HG02884 (cell line): ENCODE results near the gene NTMT1.
"Not testable (repeated sequence)": the region's sequence is repeated elsewhere in the genome, so short reads cannot be mapped to it uniquely, and the experiment has no call there.

ENCODE experiments used
- ATAC-seq: cut with Tn5 transposase; IDR thresholded peaks from one replicate; pipeline ENCODE4 v1.9.1; 2021; ENCODE audit warnings: mild to moderate bottlenecking, moderate library complexity; ENCODE audit not compliant: unreplicated experiment

Gene NTMT1

DNA sequence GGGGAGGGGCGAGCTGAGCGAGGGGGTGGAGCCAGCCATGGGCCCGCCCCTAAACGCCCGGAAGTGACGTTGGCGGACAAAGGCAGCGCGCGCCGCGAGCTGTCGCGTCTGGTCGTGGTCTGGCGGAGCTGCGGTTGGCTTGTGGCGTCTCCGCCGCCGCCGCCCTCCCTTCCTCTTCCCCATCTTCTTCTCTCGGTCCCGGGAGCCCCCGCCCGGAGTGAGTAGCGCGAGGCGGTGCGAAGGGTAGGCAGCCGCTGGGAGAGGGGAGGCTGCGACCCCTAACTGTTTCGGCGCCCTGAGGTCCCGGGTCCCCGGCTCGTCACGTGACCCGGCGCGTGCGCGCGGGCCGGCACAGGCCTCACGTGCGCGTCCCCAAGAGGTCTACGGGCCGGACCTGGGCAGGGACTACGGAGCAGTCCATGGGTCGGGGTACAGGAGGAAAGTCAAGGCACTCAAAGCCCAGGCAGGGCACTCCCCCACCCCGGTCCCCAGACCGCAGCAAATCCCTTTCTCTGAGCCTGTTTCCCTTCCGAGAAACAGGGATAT is at the start of gene NTMT1:
TSS of gene NTMT1 (plus strand) at position 85 of the 546 bp plus-strand sequence. CDS start 6,541 bp downstream, outside the sequence.
- peak; percentile 57 for ATAC-seq

DNA sequence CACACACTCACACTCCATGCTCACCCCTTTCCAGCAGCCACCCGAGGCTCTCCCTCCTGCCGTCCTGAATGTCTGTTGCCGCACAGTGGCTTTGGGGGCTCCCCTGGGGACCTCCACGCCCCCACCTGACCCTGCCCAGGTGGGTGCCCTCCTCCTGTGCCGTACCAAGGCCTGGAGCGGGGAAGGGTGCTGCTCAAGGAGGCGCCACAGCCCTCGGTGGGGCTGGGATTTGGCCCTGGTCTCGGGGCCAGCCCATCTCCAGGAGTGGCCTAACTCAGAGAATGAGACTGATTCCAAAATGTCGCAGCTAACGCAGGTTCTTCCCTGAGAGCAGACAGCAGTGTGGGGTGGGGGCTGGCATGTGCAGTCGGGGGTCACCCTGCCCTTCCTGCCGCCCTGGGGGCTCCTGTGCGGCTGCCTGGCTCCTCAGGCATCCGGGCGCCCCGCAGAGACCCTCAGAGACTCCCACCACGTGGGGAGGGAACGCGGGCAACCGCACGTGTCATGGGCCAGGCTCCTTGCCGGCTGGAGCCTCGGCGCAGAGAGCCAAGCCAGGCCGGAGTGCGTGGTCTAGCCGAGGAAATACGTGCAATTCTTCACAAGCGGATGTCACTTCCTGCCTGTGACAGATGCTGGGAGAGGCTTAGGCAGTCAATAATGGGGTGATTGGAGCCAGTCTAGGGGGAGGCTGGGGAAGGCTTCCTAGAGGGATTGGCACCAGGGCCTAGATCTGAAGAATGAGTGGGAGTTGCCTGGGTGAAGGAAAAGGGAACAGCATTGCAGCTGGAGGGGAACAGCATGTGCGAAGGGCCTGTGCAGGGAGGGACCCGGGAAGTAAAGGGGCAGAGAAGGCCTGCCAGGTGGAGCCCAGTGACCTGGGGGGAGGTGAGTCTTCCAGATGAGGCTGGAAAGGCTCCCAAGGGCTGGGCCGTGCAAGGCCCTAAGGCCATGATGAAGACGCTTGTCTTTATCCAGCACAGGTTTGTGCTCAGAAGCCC is 49.1 kb upstream of the NTMT1 start:
- ATAC-seq: no peak

DNA sequence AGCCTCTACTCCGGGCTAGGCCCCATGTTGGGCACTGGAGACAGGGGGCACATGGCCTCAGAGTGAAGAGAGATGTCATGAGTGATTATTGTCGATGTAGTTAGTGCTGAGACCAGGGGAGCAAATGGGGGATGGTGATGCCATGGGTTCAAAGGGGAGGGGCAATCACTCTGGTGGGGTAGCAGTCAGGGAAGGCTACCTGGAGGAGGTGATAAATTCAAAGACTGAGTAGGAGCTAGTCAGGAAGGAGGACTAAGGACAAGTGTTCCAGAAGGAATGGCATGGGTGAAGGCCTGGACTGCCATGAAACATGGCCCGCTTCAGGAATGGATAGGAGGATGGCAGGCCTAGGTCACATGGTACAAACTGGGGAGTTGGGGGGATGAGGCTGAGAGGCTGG is 46.7 kb upstream of the NTMT1 start:
- ATAC-seq: no peak

GRCh38 chr9:129580211-129580915 is 45.6 kb upstream of the NTMT1 start:
- ATAC-seq: no peak

DNA sequence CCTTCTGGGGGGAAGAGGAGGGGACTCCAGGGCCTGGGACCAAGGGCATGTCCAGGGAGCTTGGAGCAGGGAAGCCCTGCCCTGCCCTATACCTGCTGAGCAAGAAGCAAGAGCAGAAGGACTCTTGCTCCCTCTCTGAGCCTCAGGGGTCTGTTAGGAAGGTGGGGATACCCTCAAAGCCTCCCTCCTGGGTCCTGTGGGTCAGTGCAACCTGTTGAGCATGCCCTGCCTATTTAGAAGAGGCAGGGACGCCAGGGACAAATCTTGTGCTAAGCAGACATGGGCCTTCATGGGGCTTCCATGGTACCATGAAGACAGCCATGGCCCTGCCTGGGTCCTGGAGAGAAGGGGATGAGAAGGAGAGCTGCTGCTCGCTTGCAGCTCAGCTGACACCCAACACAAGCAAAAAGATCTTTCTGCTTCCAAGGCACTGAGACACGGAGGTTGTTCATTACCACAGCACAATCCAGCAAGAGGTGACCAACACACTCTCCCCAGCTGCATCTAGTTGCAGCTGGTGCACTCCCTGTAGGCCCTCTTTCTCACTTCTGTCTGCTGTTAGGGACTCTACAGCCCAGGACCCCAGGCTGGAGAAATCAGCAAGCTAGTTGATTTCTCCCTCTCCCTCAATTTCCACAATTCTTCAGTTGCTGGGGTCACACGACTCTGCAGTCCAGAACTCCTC is 44.3 kb upstream of the NTMT1 start:
- no peak for ATAC-seq

GRCh38 chr9:129582855-129583254 is 43.1 kb upstream of the NTMT1 start:
- no peak for ATAC-seq

- ATAC-seq: no peak
Measured at GRCh38 chr9:129583308-129584038, 42.5 kb upstream of the NTMT1 start.

DNA sequence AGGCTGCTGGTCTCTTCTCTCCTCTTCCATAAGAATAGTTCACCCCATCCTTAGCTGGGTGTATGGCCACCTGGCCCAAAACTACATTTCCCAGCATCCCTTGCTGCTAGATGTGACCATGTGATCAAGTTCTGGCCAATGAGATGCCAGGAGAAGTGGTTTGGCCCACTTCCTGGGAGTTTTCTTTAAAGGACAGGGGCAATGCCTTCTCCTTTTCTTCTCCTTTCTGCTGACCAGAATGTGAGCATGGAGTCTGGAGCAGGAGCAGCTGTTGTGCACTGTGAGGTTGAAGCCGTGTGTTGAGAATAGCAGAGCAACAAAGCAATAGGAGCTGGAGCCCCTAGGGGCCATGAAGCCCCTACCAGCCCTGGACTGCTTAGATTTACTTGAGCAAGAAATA is 41.8 kb upstream of the NTMT1 start:
- ATAC-seq: no peak

DNA sequence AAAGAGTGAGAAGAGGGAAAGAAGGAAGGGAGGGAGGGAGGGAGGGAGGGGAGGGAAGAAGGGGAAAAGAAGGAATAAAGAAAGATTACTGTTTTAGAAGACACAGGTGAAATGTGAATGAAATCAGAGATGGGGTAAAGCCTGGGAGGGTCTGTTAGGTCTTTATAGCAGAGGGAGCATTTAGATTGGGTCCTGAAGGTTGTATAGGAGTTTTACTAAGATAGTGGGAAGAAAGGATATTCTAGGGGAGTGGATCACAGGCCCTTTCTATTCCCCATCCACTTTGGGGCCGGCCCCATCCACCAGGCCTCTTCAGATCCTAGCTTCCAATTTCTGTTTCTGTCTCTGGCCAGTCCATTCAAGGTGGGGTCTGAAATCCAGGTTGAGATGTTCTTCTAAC is 40.6 kb upstream of the NTMT1 start:
- ATAC-seq: no peak

DNA sequence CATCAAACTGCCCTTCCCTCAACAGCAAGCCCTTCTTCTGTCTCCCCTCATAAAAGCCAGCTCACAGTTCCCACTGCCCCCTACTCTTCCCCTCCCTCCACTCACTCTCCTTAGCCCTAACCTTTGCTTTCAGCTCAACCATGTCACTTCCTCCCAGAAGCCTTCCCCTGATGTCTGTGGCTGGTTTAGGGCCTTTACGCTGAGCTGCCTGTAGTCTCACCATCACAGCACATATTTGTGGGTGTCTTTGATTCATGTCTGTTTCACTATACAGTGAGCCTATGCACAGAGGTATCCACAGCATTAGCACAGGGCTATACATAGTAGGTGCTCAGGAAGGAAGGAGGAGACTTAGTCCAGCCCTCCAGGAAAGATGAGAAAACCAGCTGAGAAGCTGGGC is 39.7 kb upstream of the NTMT1 start:
- ATAC-seq: no peak

- no peak for ATAC-seq
Measured at GRCh38 chr9:129586685-129587084, 39.3 kb upstream of the NTMT1 start.

GRCh38 chr9:129587487-129588262 is 38.3 kb upstream of the NTMT1 start:
- ATAC-seq: no peak

DNA sequence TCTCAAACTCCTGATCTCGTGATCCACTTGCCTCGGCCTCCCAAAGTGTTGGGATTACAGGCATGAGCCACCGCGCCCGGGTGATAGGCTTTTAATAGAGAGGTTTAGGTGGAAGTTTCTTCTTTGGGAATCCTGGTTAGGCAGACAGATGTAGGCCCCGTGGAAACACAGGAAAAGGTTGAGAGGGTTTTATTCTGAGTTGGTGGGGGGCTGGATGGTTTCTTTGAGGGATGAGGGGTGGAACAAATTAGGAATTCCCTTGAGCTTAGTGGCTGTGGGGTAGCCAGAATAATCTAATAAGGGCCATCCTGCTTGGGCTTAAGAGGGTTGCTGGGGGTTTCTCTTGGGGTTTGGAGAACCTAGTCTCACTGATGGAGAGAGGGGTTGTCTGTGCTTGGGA is 35.5 kb upstream of the NTMT1 start:
- ATAC-seq: no peak

- ATAC-seq: no peak
Measured at GRCh38 chr9:129591916-129592315, 34.0 kb upstream of the NTMT1 start.

DNA sequence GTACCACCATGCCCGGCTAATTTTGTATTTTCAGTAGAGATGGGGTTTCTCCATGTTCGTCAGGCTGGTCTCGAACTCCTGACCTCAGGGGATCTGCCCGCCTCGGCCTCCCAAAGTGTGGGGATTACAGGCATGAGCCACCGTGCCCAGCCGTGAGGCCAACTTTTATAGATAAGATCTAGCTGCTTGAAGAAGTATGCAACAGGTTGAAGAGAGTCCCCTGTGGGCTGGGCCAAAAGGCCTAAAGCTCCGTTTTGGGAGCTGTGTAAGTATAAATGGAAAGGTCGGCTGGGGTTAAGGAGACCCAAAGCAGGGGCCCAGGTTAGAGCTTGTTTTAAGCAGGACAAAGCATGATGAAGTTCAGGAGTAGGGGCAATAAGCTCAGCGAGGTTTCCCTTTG is 33.2 kb upstream of the NTMT1 start:
- not testable (repeated sequence) for ATAC-seq

GRCh38 chr9:129594632-129595031 is 31.3 kb upstream of the NTMT1 start:
- no peak for ATAC-seq

GRCh38 chr9:129595311-129595741 is 30.6 kb upstream of the NTMT1 start:
- ATAC-seq: no peak

- ATAC-seq: no peak
Measured at GRCh38 chr9:129595903-129596540, 29.9 kb upstream of the NTMT1 start.
